GM18508 (cell line): ENCODE data around the gene GOLGA6L24.
"Not testable (repeated sequence)": the region's sequence is repeated elsewhere in the genome, so short reads cannot be mapped to it uniquely, and the experiment has no call there.

Experiments
- ATAC-seq: cut with Tn5 transposase; IDR thresholded peaks from one replicate; pipeline ENCODE4 v1.9.1; 2021; ENCODE audit warnings: moderate number of reproducible peaks; ENCODE audit not compliant: insufficient read depth, unreplicated experiment

The GOLGA6L24 gene

GRCh38 chr15:28357984-28358383 is at the start of gene GOLGA6L24:
Gene GOLGA6L24, minus strand, starts transcription at chr15:28358084. Its CDS starts 61 bp downstream, at chr15:28358023.
- ATAC-seq, result not testable (repeated sequence)

- ATAC-seq, result not testable (repeated sequence)
Observed at GRCh38 chr15:28402774-28403435, 45.0 kb upstream of the GOLGA6L24 start.

- ATAC-seq, result not testable (repeated sequence)
Observed at GRCh38 chr15:28396022-28396421, 38.1 kb upstream of the GOLGA6L24 start.

GRCh38 chr15:28380053-28380452 is 22.2 kb upstream of the GOLGA6L24 start:
- ATAC-seq, result not testable (repeated sequence)

- ATAC-seq, result not testable (repeated sequence)
Observed at GRCh38 chr15:28378364-28378763, 20.5 kb upstream of the GOLGA6L24 start, which contains the start of gene GOLGA8F. Gene GOLGA8F, plus strand, starts transcription at chr15:28378664. Its CDS starts 98 bp downstream, at chr15:28378762.

GRCh38 chr15:28365502-28365901 is 7.6 kb upstream of the GOLGA6L24 start:
- not testable (repeated sequence) for ATAC-seq

- ATAC-seq, result not testable (repeated sequence)
Observed at GRCh38 chr15:28322129-28322588, 35.7 kb downstream of the GOLGA6L24 start, which contains the start of gene HERC2. Gene HERC2, minus strand, starts transcription at chr15:28322179. Its CDS starts 746 bp downstream, at chr15:28321433.

- not testable (repeated sequence) for ATAC-seq
Observed at GRCh38 chr15:28321358-28322078, 36.4 kb downstream of the GOLGA6L24 start.

- not testable (repeated sequence) for ATAC-seq
Observed at GRCh38 chr15:28319725-28320124, 38.2 kb downstream of the GOLGA6L24 start.

GRCh38 chr15:28318828-28319227 is 39.1 kb downstream of the GOLGA6L24 start:
- not testable (repeated sequence) for ATAC-seq

- not testable (repeated sequence) for ATAC-seq
Observed at GRCh38 chr15:28318122-28318521, 39.8 kb downstream of the GOLGA6L24 start.

GRCh38 chr15:28316958-28317357 is 40.9 kb downstream of the GOLGA6L24 start:
- not testable (repeated sequence) for ATAC-seq

GRCh38 chr15:28310454-28310853 is 47.4 kb downstream of the GOLGA6L24 start:
- ATAC-seq, result not testable (repeated sequence)

- not testable (repeated sequence) for ATAC-seq
Observed at GRCh38 chr15:28308718-28309117, 49.2 kb downstream of the GOLGA6L24 start.
